NOMO-1 treated with DMSO at 0.1 percent for 48 hours (cell line): ENCODE results near the gene GFPT2.

Experiments
- DNase-seq: peaks from one replicate; lab custom pipeline; 2025; ENCODE audit not compliant: unreplicated experiment; lab: John Stamatoyannopoulos, UW

The GFPT2 gene

DNA sequence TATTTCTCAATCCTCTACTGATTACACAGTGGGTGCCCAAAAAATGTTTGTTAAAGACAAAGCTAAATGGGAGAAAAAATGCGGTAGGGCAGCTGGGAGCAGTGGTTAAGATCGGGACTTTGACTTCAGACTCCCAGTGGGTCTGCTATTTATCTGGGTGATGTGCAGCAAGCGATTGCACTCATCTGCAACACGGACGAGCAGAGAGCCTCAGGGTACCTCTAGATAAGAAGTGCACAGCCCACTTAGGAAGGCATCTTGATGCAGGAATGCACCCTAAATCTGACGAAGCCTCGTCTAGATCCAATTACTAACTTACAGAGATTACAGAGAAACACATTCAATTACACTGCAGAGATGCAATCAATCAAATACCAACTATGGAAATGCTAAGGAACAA lies 65.3 kb downstream of the GFPT2 start:
- DNase-seq, result no peak

DNA sequence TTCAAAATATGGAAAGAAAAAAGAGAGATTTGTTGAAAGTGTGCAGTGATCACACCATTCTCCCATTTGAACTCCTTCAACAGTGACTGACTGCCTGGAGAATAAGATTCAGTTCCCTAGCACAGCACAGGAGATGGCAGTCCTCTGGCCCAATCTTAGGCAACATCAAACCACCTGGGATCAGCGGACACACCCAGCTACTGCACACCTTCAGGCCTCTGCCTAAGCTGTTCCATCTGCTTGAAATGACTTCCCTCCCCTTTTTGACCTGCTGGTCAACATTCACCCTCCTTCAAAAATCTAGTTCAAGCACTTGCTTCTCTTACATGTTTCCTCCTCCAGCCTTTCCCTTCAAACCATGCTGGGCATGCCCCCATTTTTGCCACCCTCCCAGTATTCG lies 65.7 kb downstream of the GFPT2 start:
- no peak for DNase-seq

DNA sequence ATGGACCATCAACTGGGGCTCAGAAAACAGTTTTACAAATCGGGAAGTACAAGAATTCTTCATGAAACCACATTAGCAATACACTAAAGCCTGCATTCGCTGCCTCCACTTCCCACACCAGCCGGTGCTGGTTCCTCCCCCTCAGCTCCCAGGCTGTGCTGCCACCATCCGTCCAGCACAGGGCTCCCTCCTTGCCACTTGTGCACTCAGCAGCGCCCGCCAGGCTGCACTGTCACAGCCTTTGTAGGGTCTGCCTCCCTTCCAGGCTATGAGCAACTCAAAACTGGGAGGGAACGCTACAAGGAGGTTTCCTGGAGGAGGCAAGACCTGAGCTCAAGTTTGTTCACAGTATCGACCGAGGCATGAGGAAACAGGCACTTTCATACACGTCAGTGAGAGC lies 69.0 kb downstream of the GFPT2 start:
- no peak for DNase-seq

DNA sequence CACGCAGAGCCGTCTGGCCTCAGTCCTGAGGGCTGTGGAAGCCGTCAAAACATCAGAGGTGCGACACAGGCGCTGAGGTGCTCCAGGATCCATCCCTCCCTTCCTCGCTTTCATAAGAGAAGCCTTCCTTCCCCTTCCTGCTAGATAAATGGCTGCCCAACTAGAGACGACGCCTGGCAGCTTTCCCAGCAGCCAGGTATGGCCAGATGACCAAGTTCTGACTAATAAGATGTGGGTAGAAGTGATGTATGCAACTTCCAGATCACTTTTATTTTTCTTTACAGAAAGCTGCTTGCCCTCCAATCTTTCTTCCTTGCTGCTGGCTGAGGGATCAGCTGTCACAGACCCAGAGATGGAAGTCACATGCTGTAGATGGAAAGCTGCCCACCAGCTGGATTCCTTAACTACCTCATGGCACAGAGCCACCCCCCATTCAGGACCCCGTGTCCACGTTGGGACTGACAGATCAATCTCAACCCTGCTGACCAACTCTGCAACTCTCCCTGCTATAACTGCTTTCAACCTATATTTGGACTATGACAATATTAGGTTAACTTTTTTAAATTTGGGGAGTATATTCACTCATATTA lies 70.0 kb downstream of the GFPT2 start:
- DNase-seq, result no peak

DNA sequence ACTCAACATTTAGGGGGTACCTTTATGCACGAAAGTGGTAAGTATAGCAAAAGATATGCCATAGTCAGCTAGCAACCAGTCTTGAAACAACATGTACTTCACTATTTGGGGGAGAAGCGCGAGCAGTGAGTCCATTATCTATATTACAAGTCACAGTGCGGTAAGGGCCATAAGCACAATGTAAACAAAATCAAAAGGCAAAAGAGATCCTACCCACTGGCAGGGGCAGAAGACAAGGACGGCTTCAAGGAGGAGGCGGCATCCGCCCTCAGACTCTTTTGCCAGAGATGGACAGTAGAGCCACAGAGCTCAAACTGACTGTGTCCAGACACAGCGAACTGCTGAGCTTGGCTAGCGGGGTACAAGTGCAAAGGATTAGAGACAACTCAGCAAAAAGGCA lies 70.9 kb downstream of the GFPT2 start:
- no peak for DNase-seq

DNA sequence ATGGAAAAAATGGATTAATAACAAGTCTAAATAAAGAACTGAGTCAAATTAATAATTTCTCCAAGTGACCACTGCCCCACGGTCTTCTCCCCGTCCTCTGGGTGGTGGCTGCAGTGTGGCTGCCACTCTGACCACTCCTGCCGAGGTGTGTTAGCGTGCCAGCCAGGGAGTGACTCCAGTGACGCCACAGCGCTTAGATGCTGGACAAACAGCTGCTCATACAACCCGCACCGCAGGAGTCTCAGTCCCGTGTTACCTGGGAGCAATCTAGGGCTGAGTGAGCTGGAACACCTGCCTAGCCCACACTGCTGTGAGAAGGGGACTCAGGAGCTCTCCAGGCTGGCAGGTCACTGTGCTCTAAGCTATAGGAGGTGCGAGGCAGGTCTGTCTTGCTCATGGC lies 71.4 kb downstream of the GFPT2 start:
- no peak for DNase-seq

DNA sequence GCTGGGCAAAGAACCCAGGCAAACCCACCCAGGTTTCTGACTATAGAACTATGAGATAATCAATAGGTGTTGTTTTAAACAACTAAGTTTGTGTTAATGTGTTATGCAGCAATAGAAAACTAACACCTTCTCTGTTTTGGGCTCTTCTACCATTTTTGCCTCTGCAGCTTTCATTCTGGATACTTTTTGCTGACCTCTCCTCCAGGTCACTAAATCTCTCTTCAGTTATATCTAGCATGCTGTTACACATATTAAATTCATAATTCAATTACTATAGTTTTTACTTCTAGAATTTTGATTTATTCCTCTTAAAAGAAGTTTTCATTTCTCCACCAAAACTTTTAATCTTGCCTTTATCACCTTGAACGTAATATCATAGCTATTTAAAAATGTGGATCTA lies 78.4 kb downstream of the GFPT2 start:
- DNase-seq, result no peak

DNA sequence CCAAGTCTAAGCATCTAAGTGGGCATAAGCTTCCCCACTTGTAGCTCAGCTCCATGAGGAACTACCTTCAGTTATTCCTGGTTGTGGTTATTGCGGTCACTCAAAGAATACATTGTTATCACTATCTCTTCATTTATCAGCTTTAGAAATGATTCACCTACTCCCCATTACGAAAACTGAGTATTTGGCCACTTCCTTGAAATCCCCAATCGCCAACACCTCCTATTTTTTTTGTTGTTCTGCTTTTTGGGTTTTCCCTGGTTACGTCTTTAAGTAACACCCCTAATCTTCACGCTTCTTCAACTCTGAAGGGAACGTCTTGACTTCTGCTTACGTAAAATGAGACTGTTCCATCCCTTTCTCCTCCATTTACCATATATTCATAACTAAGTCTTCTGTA lies 81.9 kb downstream of the GFPT2 start:
- DNase-seq, result peak; percentile 44

DNA sequence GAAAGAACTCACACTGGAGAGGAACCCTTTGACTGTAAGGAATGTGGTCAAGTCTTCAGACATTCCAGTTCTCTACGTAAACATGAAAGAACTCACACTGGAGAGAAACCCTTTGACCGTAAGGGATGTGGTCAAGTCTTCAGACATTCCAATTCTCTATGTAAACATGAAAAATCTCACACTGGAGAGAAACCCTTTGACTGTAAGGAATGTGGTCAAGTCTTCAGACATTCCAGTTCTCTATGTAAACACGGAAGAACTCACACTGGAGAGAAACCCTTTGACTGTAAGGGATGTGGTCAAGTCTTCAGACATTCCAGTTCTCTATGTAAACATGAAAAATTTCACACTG lies 93.9 kb downstream of the GFPT2 start:
- no peak for DNase-seq

DNA sequence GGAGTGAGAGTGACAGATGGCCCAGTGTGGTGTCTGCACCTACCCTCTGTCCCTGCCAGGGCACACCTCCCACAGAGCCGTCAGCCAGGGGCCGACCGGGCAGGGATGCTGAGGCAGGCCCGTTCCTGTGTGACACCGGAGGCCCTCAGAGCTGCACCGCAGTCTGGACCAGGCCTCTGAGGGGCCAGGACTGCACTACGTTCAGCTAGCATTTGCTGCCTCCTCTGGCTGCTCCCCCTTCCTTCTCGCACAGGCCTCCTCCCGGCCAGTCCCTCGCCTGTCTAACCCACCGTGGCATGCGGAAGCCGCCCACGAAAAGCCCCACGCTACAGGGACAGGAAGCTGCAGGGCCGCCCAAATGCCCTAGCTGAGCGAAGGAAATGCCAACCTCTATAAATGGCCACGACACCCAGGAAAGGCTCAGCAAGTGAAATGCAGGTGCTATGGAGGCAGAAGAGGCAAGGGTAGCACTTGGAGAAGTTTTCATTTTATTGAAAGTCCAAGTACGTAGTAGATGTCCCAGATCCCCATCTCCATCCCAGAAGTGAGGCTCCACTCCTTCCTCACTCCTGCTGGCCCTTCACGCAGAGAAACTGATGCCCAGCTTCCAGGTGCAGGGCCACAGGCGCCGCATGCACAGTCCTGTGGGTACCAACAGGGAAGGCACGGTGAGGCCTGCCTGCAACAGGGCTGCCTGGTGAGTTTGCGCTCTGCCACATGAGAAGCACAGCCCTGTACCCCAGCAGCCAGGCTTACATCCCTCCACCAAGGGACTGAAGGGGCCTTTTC lies 99.9 kb downstream of the GFPT2 start:
- DNase-seq, result no peak

DNA sequence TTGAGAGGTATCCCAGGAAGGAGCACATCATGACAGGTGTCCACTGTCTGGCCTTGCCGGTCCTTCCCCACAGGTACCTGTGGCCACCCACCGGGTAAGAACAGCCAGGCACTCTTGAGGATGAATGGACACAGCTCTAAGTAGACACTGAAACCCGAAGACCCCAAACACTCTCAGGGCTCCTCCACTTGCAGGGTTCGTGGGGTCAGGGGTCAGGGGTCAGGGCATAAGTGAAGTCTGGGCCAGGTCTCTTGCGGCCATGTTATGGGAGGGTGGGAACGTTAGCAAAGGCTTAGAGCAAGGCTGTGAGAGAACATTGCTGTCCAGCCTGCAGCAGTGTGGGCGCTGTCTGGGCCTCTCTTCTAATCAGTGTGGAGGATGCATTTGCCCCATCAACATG lies 101.2 kb downstream of the GFPT2 start:
- DNase-seq, result no peak

DNA sequence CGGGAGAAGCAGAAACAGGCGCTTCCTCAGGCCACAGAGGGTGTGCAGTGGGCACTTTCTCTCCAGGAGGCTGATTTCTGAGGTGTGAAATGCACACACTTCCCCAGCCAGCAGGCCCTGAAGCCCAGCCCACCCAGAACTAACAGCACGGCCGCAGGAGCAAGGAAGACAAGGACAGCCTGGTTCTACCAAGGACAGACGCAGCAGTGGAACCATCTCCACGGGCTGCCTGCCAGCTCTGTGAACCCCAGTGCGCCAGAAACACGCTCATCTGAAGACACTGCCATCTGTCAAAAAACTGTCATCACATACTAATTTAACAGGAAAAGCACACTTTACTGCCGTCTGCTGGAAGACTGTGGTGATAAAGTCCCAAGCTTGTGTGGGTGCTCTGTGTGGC lies 102.0 kb downstream of the GFPT2 start:
- DNase-seq, result no peak
